Adipose tissue (tissue), 3 donors: ENCODE measurements around the gene KRT28. TPM values are rescaled to one million over a fixed set of nuclear protein-coding genes. Genes with fewer than 3 reads are reported as not detected.

Experiments used
- H3K27ac ChIP-seq: one replicate; pipeline ENCODE4 v1.5.1; 2013; ENCODE audit warnings: low read depth, low read length
- WGBS, 3 donors: extraction: QIAGEN DNeasy Blood & Tissue Kit; methylation state at CpG; one replicate each; pipeline ENCODE4 v1.1.7; 2013; 5-methylcytosine and 5-hydroxymethylcytosine counted together
- polyA plus RNA-seq, 3 donors: library from polyadenylated mRNA; stranded (reverse); fragments of 200-250 nt; gene quantifications; one replicate each; pipeline ENCODE4 v1.2.3, GENCODE V29; 2013
- donor health status: healthy with polysubstance abuse.
- donor health status: Bipolar disorder and iron deficiency.
- donor health status: healthy.

KRT28 gene
- polyA plus RNA-seq = not detected

- no peak within 1 kb of the TSS for H3K27ac ChIP-seq
- WGBS, 3 donors = 64 to 82% (median 79%) methylated on average over 3 of the region's 3 CpGs
Measured at GRCh38 chr17:40799859-40800258, at the start of gene KRT28. KRT28 (minus strand) TSS chr17:40799959; CDS start chr17:40799893, 66 bp downstream.

GRCh38 chr17:40848583-40849235, 49.0 kb upstream of the KRT28 start:
- WGBS, 3 donors = 62 to 83% (median 72%) methylated on average over 1 of the region's 1 CpG
- H3K27ac ChIP-seq = no peak overlapping the region

- WGBS, 3 donors = 64 to 89% (median 72%) methylated on average over 1 of the region's 1 CpG
Measured at GRCh38 chr17:40846515-40847144, 46.9 kb upstream of the KRT28 start.

GRCh38 chr17:40844671-40845107, 44.9 kb upstream of the KRT28 start:
- 56 to 81% (median 73%) methylated on average over 4 of the region's 4 CpGs for WGBS, 3 donors
- no peak overlapping the region for H3K27ac ChIP-seq

More at GRCh38 chr17:40846515-40847144, 46.9 kb upstream of the KRT28 start:
- H3K27ac ChIP-seq = no peak overlapping the region

GRCh38 chr17:40843242-40843641, 43.5 kb upstream of the KRT28 start:
- WGBS, 3 donors = 52 to 70% (median 57%) methylated on average over 3 of the region's 3 CpGs
- no peak overlapping the region for H3K27ac ChIP-seq

- WGBS, 3 donors = 59 to 81% (median 68%) methylated on average over 3 of the region's 3 CpGs
- no peak overlapping the region for H3K27ac ChIP-seq
Measured at GRCh38 chr17:40841246-40841645, 41.5 kb upstream of the KRT28 start.

- 59 to 80% (median 76%) methylated on average over 3 of the region's 3 CpGs for WGBS, 3 donors
- no peak overlapping the region for H3K27ac ChIP-seq
Measured at GRCh38 chr17:40839194-40839593, 39.4 kb upstream of the KRT28 start.

- no peak overlapping the region for H3K27ac ChIP-seq
- WGBS, 3 donors = 96 to 99% (median 98%) methylated on average over 4 of the region's 4 CpGs
Measured at GRCh38 chr17:40836020-40836419, 36.3 kb upstream of the KRT28 start.

- no peak overlapping the region for H3K27ac ChIP-seq
Measured at GRCh38 chr17:40833882-40834281, 34.1 kb upstream of the KRT28 start.

- 68 to 80% (median 76%) methylated on average over 3 of the region's 3 CpGs for WGBS, 3 donors
- H3K27ac ChIP-seq = no peak overlapping the region
Measured at GRCh38 chr17:40832840-40833239, 33.1 kb upstream of the KRT28 start.

- no peak overlapping the region for H3K27ac ChIP-seq
- WGBS, 3 donors = 87 to 98% (median 94%) methylated on average over 2 of the region's 2 CpGs
Measured at GRCh38 chr17:40830085-40830776, 30.5 kb upstream of the KRT28 start.

GRCh38 chr17:40828454-40829044, 28.8 kb upstream of the KRT28 start:
- no peak overlapping the region for H3K27ac ChIP-seq
- 65 to 84% (median 81%) methylated on average over 4 of the region's 4 CpGs for WGBS, 3 donors

GRCh38 chr17:40827746-40828453, 28.1 kb upstream of the KRT28 start:
- no peak overlapping the region for H3K27ac ChIP-seq
- WGBS, 3 donors = 72 to 79% (median 79%) methylated on average over 7 of the region's 7 CpGs

- WGBS, 3 donors = 91 to 95% (median 93%) methylated on average over 2 of the region's 2 CpGs
- H3K27ac ChIP-seq = no peak overlapping the region
Measured at GRCh38 chr17:40825599-40825998, 25.8 kb upstream of the KRT28 start.

- no peak overlapping the region for H3K27ac ChIP-seq
- 90 to 97% (median 94%) methylated on average over 1 of the region's 1 CpG for WGBS, 3 donors
Measured at GRCh38 chr17:40824015-40824832, 24.5 kb upstream of the KRT28 start.

GRCh38 chr17:40822132-40822812, 22.5 kb upstream of the KRT28 start, which contains the start of gene KRT10:
KRT10 (minus strand) TSS chr17:40822614; CDS start chr17:40822585, 29 bp downstream.
- WGBS, 3 donors = 81 to 92% (median 92%) methylated on average over 7 of the region's 7 CpGs
- no peak within 1 kb of the TSS for H3K27ac ChIP-seq

GRCh38 chr17:40821536-40821935, 21.8 kb upstream of the KRT28 start:
- H3K27ac ChIP-seq = no peak overlapping the region
